HG03558 (cell line): Measurements from ENCODE around the gene GUCD1.
A peak's percentile ranks its signal among the peaks of the same experiment; 100 is the strongest.
"Not testable (repeated sequence)": the region's sequence is repeated elsewhere in the genome, so short reads cannot be mapped to it uniquely, and the experiment has no call there.

ENCODE experiments used
- ATAC-seq: cut with Tn5 transposase; IDR thresholded peaks from one replicate; pipeline ENCODE4 v1.9.1; 2021; ENCODE audit warnings: moderate number of reproducible peaks; ENCODE audit not compliant: unreplicated experiment; ENCODE audit errors: extremely low read depth

The GUCD1 gene

GRCh38 chr22:24567668-24568067, 12.7 kb upstream of the GUCD1 start:
- ATAC-seq: no peak

GRCh38 chr22:24566899-24567511, 12.1 kb upstream of the GUCD1 start:
- no peak for ATAC-seq

GRCh38 chr22:24565077-24565476, 10.1 kb upstream of the GUCD1 start:
- no peak for ATAC-seq

GRCh38 chr22:24564376-24565058, 9.6 kb upstream of the GUCD1 start:
- no peak for ATAC-seq

GRCh38 chr22:24563246-24563645, 8.3 kb upstream of the GUCD1 start:
- ATAC-seq: no peak

- ATAC-seq: no peak
Observed at GRCh38 chr22:24559471-24559870, 4.5 kb upstream of the GUCD1 start.

GRCh38 chr22:24555165-24556039, 464 bp upstream of the GUCD1 start, which contains the start of gene SNRPD3:
SNRPD3 (plus strand) TSS chr22:24555999; CDS start chr22:24557675, 1,676 bp downstream.
- ATAC-seq: peak; percentile 40

- no peak for ATAC-seq
Observed at GRCh38 chr22:24553597-24554312, 1.2 kb downstream of the GUCD1 start.

- not testable (repeated sequence) for ATAC-seq
Observed at GRCh38 chr22:24552503-24553286, 2.2 kb downstream of the GUCD1 start.

- no peak for ATAC-seq
Observed at GRCh38 chr22:24550902-24551435, 4.0 kb downstream of the GUCD1 start.

- ATAC-seq: no peak
Observed at GRCh38 chr22:24550028-24550901, 4.7 kb downstream of the GUCD1 start.

GRCh38 chr22:24548812-24549211, 6.1 kb downstream of the GUCD1 start:
- ATAC-seq: no peak

- no peak for ATAC-seq
Observed at GRCh38 chr22:24543679-24544243, 11.2 kb downstream of the GUCD1 start.

GRCh38 chr22:24543185-24543601, 11.7 kb downstream of the GUCD1 start:
- ATAC-seq: no peak

GRCh38 chr22:24542641-24543040, 12.3 kb downstream of the GUCD1 start:
- ATAC-seq: no peak

- ATAC-seq: no peak
Observed at GRCh38 chr22:24541681-24542515, 13.0 kb downstream of the GUCD1 start.

- no peak for ATAC-seq
Observed at GRCh38 chr22:24540470-24540869, 14.5 kb downstream of the GUCD1 start.
